B cell (primary cell): ENCODE data around the gene HDHD5.

Source experiments
- EZH2 ChIP-seq: IDR thresholded peaks from 2 replicates; pipeline ENCODE4 v1.6.1; 2012; ENCODE audit warnings: borderline replicate concordance, low read depth, mild to moderate bottlenecking, moderate library complexity, low read length; ENCODE audit not compliant: insufficient read depth, poor library complexity, severe bottlenecking
- TF ChIP-seq, protein P1 (sequence below): fragments of 200-600 bp; IDR thresholded peaks from one replicate; pipeline ENCODE4 v1.8.0; 2022; ENCODE audit warnings: antibody characterized with exemption, mild to moderate bottlenecking

DNA sequence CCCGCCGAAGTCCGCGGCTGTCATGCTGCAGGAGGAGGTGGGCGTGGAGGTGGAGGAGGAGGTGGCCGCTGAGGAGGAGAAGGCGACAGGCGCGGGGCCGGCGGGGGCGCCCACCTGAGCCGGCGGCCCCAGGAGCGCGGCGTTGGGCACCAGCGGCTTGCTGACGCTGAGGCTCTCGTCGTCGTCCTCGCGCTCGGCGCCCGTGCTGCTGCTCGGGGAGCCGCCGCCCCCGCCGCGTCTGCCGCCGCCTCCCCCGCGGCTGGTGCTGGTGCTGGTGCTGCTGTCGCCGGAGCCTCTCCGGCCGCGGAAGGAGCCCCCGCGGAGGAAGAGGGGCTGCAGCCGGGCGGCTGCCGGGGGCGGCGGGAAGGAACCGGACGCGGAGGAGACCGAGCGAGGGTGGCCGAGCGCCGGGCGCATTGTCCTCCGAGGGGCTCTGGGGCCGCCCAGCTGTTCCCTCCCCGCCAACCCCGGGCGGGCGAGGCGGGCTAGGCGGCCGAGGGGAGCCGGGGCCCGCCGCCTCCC is 38.3 kb downstream of the HDHD5 start:
- TF ChIP-seq EZH2: no peak
- TF ChIP-seq, protein P1, sequence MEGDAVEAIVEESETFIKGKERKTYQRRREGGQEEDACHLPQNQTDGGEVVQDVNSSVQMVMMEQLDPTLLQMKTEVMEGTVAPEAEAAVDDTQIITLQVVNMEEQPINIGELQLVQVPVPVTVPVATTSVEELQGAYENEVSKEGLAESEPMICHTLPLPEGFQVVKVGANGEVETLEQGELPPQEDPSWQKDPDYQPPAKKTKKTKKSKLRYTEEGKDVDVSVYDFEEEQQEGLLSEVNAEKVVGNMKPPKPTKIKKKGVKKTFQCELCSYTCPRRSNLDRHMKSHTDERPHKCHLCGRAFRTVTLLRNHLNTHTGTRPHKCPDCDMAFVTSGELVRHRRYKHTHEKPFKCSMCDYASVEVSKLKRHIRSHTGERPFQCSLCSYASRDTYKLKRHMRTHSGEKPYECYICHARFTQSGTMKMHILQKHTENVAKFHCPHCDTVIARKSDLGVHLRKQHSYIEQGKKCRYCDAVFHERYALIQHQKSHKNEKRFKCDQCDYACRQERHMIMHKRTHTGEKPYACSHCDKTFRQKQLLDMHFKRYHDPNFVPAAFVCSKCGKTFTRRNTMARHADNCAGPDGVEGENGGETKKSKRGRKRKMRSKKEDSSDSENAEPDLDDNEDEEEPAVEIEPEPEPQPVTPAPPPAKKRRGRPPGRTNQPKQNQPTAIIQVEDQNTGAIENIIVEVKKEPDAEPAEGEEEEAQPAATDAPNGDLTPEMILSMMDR: no peak
